GM12878 (cell line): ENCODE measurements around the gene NRN1L. TPM values are rescaled to one million over a fixed set of nuclear protein-coding genes. Genes with fewer than 3 reads are reported as not detected.

ENCODE experiments used
- ATAC-seq: fragments of 200-7000 bp; cut with Tn5 transposase; 3 replicates; pipeline ENCODE4 v1.9.1; 2020; ENCODE audit warnings: mild to moderate bottlenecking, moderate library complexity
- BruUV-seq: library from RNA; stranded (reverse); fragments of 400-500 nt; replicated peaks from 2 replicates; lab custom pipeline; 2021; lab: Mats Ljungman, UMichigan
- CTCF ChIA-PET: fragments of 300-600 bp; sonication (Branson Sonifier 250); formaldehyde crosslinking; extraction: SDS; loops from one replicate; lab custom pipeline; 2021; ENCODE audit warnings: inconsistent platforms; lab: Yijun Ruan, JAX
- POLR2A ChIA-PET: fragments of 350-600 bp; formaldehyde crosslinking; extraction: SDS; loops from one replicate; lab custom pipeline; 2021; ENCODE audit warnings: inconsistent platforms; lab: Charles Lee
- RAD21 ChIA-PET: fragments of 300-600 bp; sonication (Branson Sonifier 250); formaldehyde crosslinking; loops from one replicate; lab custom pipeline; 2023; ENCODE audit warnings: antibody characterized with exemption; ENCODE audit not compliant: unreplicated experiment; lab: Charles Lee
- SMC1A ChIA-PET: fragments of 300-600 bp; sonication (Branson Sonifier 250); formaldehyde crosslinking; loops from one replicate; lab custom pipeline; 2023; ENCODE audit not compliant: unreplicated experiment, uncharacterized antibody; lab: Charles Lee
- DNase-seq: peaks from one replicate; pipeline ENCODE4 v3.0.0-alpha.2; 2011; ENCODE audit warnings: low read depth, low spot score
- FAIRE-seq: peaks from 3 replicates; lab custom pipeline; 2011; peaks lifted over from hg19 to GRCh38; lab: Jason Lieb, UNC
- H2AFZ ChIP-seq: 2 replicates; pipeline ENCODE4 v1.6.0; 2011; ENCODE audit warnings: low read depth, low read length, control low read depth; ENCODE audit not compliant: control insufficient read depth
- H3K27ac ChIP-seq: 2 replicates; pipeline ENCODE4 v1.5.1; 2011; ENCODE audit warnings: control low read depth; ENCODE audit not compliant: control insufficient read depth, insufficient read depth
- H3K27me3 ChIP-seq, 2 experiments: replicated peaks in 1 of 2; 2 replicates each; pipeline versions ENCODE4 v1.6.0 to v1.6.1; 2011; ENCODE audit warnings: low read length in 1 of 2; ENCODE audit not compliant: control insufficient read depth in 2 of 2, insufficient read depth in 2 of 2
- H3K36me3 ChIP-seq, 2 experiments: 2 replicates each; pipeline ENCODE4 v1.5.1; 2011; ENCODE audit warnings: low read length in 1 of 2; ENCODE audit not compliant: control insufficient read depth in 2 of 2, insufficient read depth in 2 of 2
- H3K4me1 ChIP-seq: 2 replicates; pipeline ENCODE4 v1.6.1; 2011; ENCODE audit warnings: mild to moderate bottlenecking, low read length, moderate library complexity, mixed read lengths; ENCODE audit not compliant: control insufficient read depth, insufficient read depth
- H3K4me2 ChIP-seq: 2 replicates; pipeline ENCODE4 v1.6.0; 2011; ENCODE audit warnings: control low read depth; ENCODE audit not compliant: control insufficient read depth, insufficient read depth
- H3K4me3 ChIP-seq: fragments of 200-600 bp; sonication (generic); 2 replicates; pipeline ENCODE4 v1.5.1; 2016
- H3K79me2 ChIP-seq: 2 replicates; pipeline ENCODE4 v1.6.0; 2011; ENCODE audit warnings: low read length; ENCODE audit not compliant: control insufficient read depth, insufficient read depth
- H3K9ac ChIP-seq: 2 replicates; pipeline ENCODE4 v1.8.0; 2011; ENCODE audit warnings: low read length, control low read depth, mixed read lengths; ENCODE audit not compliant: control insufficient read depth, insufficient read depth
- H3K9me3 ChIP-seq: replicated peaks from 3 replicates; pipeline ENCODE4 v1.5.1; 2011; ENCODE audit warnings: mild to moderate bottlenecking, low read length; ENCODE audit not compliant: control insufficient read depth, insufficient read depth
- H4K20me1 ChIP-seq: 2 replicates; pipeline ENCODE4 v1.6.0; 2011; ENCODE audit not compliant: control insufficient read depth, insufficient read depth
- BACH1 ChIP-seq: fragments of 450-650 bp; IDR thresholded peaks from 2 replicates; pipeline ENCODE4 v1.6.1; 2017; ENCODE audit warnings: mild to moderate bottlenecking, borderline replicate concordance
- EZH2 ChIP-seq: IDR thresholded peaks from 2 replicates; pipeline ENCODE4 v1.6.1; 2012; ENCODE audit warnings: low read depth, mild to moderate bottlenecking, control low read depth, inconsistent platforms, low read length, borderline replicate concordance; ENCODE audit not compliant: control insufficient read depth
- IRF5 ChIP-seq: fragments of 450-650 bp; IDR thresholded peaks from 2 replicates; pipeline ENCODE4 v1.6.1; 2017; ENCODE audit warnings: borderline replicate concordance
- LARP7 ChIP-seq: fragments of 450-650 bp; IDR thresholded peaks from 2 replicates; pipeline ENCODE4 v1.6.1; 2017; ENCODE audit warnings: mild to moderate bottlenecking
- MYB ChIP-seq: fragments of 150-350 bp; IDR thresholded peaks from 2 replicates; pipeline ENCODE4 v1.6.1; 2014; ENCODE audit warnings: mild to moderate bottlenecking, low read depth, low read length, borderline replicate concordance
- NFYA ChIP-seq: IDR thresholded peaks from 2 replicates; pipeline ENCODE4 v1.6.1; 2011; ENCODE audit warnings: low read depth, mild to moderate bottlenecking, low read length, improper control_type of control experiment, borderline replicate concordance
- RAD21 ChIP-seq: IDR thresholded peaks from 2 replicates; pipeline ENCODE4 v1.6.1; 2011; ENCODE audit warnings: mild to moderate bottlenecking, low read depth, low read length, moderate library complexity; ENCODE audit not compliant: insufficient read depth
- SPI1 ChIP-seq: IDR thresholded peaks from 2 replicates; pipeline ENCODE4 v1.6.1; 2011; ENCODE audit warnings: low read depth, mild to moderate bottlenecking, low read length, moderate library complexity, borderline replicate concordance; ENCODE audit not compliant: insufficient read depth
- SREBF2 ChIP-seq: IDR thresholded peaks from 2 replicates; pipeline ENCODE4 v1.6.1; 2012; ENCODE audit warnings: mild to moderate bottlenecking, low read length
- YBX1 ChIP-seq: fragments of 450-650 bp; IDR thresholded peaks from 2 replicates; pipeline ENCODE4 v1.6.1; 2016; ENCODE audit warnings: antibody characterized with exemption
- ZNF592 ChIP-seq: fragments of 450-650 bp; IDR thresholded peaks from 2 replicates; pipeline ENCODE4 v1.6.1; 2017; ENCODE audit warnings: mild to moderate bottlenecking, moderate library complexity
- WGBS: methylation state at CpG from one replicate; pipeline ENCODE4 v1.1.6; 2016; ENCODE audit warnings: low lambda C conversion rate; ENCODE audit not compliant: insufficient replicate concordance, insufficient coverage; ENCODE audit errors: missing lambda C conversion rate; 5-methylcytosine and 5-hydroxymethylcytosine counted together
- in situ Hi-C: fragments of 300-500 bp; cut with MboI; formaldehyde crosslinking; loops from 9 replicates; pipeline ENCODE4 v1.14.3; 2018; ENCODE audit warnings: mixed read lengths
- intact Hi-C: fragments of 100-400 bp; cut with micrococcal nuclease; formaldehyde crosslinking; loops from one replicate; pipeline ENCODE4 v1.14.2; 2022; ENCODE audit not compliant: unreplicated experiment
- polyA plus RNA-seq, 11 experiments: library from polyadenylated mRNA; depleted of rRNA in 4 of 11; unstranded in 6 of 11; stranded (reverse) in 5 of 11; fragments of >200 nt; fragmentation: Nextera tagmentation in 4 of 11; fragmentation: Illumina TruSeq in 1 of 11; extraction: Ambion mirVana in 4 of 11; extraction: Trizol in 1 of 11; gene quantifications; 1 replicate in 1 of 11; 2 replicates in 10 of 11; pipeline versions ENCODE4 v1.2.1 to v1.2.3, GENCODE V29; 2011 to 2016; ENCODE audit warnings: inconsistent platforms in 2 of 11, missing spikeins in 2 of 11, low read depth in 1 of 11
- total RNA-seq, 4 experiments: library from RNA; depleted of rRNA in 3 of 4; stranded (reverse); fragments of >200 nt in 3 of 4; fragmentation: Illumina TruSeq in 1 of 4; extraction: Trizol in 1 of 4; gene quantifications; 2 replicates each; pipeline versions ENCODE4 v1.2.1 to v1.2.3, GENCODE V29; 2013 to 2021

NRN1L gene
- total and polyA plus RNA-seq, 10 of the 15 experiments (the other 5 are each of a cell fraction or from before 2014, with no cell fraction given) = 0.11 to 0.99 (median 0.28) TPM; not detected in 3

- no peak for TF ChIP-seq SREBF2
- TF ChIP-seq RAD21 = no peak
- TF ChIP-seq LARP7 = no peak
- no peak for TF ChIP-seq NFYA
- no peak for TF ChIP-seq BACH1
- no peak for TF ChIP-seq SPI1
- no peak for TF ChIP-seq EZH2
- TF ChIP-seq YBX1 = no peak
- H3K4me1 ChIP-seq = peaks cover 6% of the 10 kb centered on the region; the same call in 1 of the 2 replicates
- H3K9ac ChIP-seq = no peak overlapping the region
- H3K27me3 ChIP-seq = no peaks in the 10 kb centered on the region
- no peak overlapping the region for H3K4me3 ChIP-seq
- ChIA-PET POLR2A (no interaction called here), CTCF (interaction anchor here (0.9 to 2.2 kb wide), 2 partner anchors 10 to 62 kb away, joined by 5 to 9 read pairs; no protein-coding TSS in a partner anchor), SMC1A (no interaction called here), RAD21 (no interaction called here)
- no peaks in the 10 kb centered on the region for H3K9me3 ChIP-seq
- in situ Hi-C loops (loop anchor here (5.0 kb wide), 1 partner anchor 163 kb away; no protein-coding TSS in a partner anchor), intact Hi-C loops (no loop called here)
- peaks cover 2% of the 10 kb centered on the region for H4K20me1 ChIP-seq
- no TSS peak for BruUV-seq
- no peak overlapping the region for H3K4me2 ChIP-seq
- ATAC-seq = no peak
- no peak for FAIRE-seq
- H3K27ac ChIP-seq = no peak overlapping the region
- peaks cover 19% of the 10 kb centered on the region for H3K79me2 ChIP-seq
- over 99% methylated on average over 9 of the region's 9 CpGs for WGBS
- no peak for DNase-seq
- H2AFZ ChIP-seq = no peak overlapping the region
- peaks cover 19 to 58% of the 10 kb centered on the region in 2 experiments; a peak in 3 of 4 replicates for H3K36me3 ChIP-seq
Measured at GRCh38 chr16:67878846-67879245, 5.8 kb upstream of the NRN1L start.

GRCh38 chr16:67879462-67879861, 5.2 kb upstream of the NRN1L start:
- peaks cover 3% of the 10 kb centered on the region; the same call in 1 of the 2 replicates for H3K4me1 ChIP-seq
- no peak overlapping the region for H2AFZ ChIP-seq
- no peak for DNase-seq
- H3K9me3 ChIP-seq = no peaks in the 10 kb centered on the region
- H3K27ac ChIP-seq = no peak overlapping the region
- POLR2A ChIA-PET = no interaction called here
- WGBS = 85% methylated on average over 12 of the region's 12 CpGs
- no peak for TF ChIP-seq MYB
- no peak for TF ChIP-seq SPI1
- TF ChIP-seq IRF5 = no peak
- TF ChIP-seq ZNF592 = no peak
- SMC1A ChIA-PET = no interaction called here
- no peak overlapping the region for H3K4me2 ChIP-seq
- no TSS peak for BruUV-seq
- ATAC-seq = no peak
- no peak for FAIRE-seq
- H3K36me3 ChIP-seq = peaks cover 22 to 61% of the 10 kb centered on the region in 2 experiments; a peak in 3 of 4 replicates
- no peaks in the 10 kb centered on the region; the same call in 1 of the 2 replicates for H4K20me1 ChIP-seq
- peaks cover 12% of the 10 kb centered on the region for H3K79me2 ChIP-seq
- no peak overlapping the region for H3K9ac ChIP-seq
- intact Hi-C loops = no loop called here
- in situ Hi-C loops = loop anchor here (5.0 kb wide), 1 partner anchor 163 kb away; no protein-coding TSS in a partner anchor
- no peaks in the 10 kb centered on the region for H3K27me3 ChIP-seq
- H3K4me3 ChIP-seq = no peak overlapping the region
- CTCF ChIA-PET = interaction anchor here (0.9 to 2.2 kb wide), 2 partner anchors 9 to 63 kb away, joined by 5 to 9 read pairs; no protein-coding TSS in a partner anchor
- RAD21 ChIA-PET = no interaction called here
